AG09319 (cell line): ENCODE data around the gene LRRC8C.

Experiments
- DNase-seq: peaks from one replicate; pipeline ENCODE4 v3.0.0-alpha.2; 2010; ENCODE audit warnings: low read depth; ENCODE audit errors: extremely low read depth
- TF ChIP-seq, protein P1 (sequence below): IDR thresholded peaks from 2 replicates; pipeline ENCODE4 v1.5.1; 2011; ENCODE audit warnings: low read depth, mild to moderate bottlenecking, inconsistent platforms, low read length, moderate library complexity

Gene LRRC8C

DNA sequence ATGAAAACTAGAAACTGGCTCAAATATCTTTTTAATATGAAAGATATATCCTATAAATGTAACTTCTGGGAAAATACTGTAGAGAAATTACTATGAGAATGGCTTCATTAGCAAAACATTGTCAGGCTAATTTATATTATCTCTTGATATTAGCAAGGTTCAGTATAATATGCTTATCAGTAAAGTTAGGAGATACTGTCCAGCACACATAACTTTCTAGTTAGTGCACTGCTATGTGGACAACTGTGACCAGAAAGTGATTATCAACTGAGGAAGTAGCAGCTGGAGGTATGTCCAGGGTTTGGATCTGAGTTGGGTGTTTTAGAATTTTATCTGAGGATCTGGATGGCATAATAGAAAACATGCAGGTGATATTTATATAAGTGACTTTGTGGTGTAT, 7.5 kb downstream of the LRRC8C start:
- no peak for DNase-seq
- TF ChIP-seq, protein P1, sequence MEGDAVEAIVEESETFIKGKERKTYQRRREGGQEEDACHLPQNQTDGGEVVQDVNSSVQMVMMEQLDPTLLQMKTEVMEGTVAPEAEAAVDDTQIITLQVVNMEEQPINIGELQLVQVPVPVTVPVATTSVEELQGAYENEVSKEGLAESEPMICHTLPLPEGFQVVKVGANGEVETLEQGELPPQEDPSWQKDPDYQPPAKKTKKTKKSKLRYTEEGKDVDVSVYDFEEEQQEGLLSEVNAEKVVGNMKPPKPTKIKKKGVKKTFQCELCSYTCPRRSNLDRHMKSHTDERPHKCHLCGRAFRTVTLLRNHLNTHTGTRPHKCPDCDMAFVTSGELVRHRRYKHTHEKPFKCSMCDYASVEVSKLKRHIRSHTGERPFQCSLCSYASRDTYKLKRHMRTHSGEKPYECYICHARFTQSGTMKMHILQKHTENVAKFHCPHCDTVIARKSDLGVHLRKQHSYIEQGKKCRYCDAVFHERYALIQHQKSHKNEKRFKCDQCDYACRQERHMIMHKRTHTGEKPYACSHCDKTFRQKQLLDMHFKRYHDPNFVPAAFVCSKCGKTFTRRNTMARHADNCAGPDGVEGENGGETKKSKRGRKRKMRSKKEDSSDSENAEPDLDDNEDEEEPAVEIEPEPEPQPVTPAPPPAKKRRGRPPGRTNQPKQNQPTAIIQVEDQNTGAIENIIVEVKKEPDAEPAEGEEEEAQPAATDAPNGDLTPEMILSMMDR, result no peak

DNA sequence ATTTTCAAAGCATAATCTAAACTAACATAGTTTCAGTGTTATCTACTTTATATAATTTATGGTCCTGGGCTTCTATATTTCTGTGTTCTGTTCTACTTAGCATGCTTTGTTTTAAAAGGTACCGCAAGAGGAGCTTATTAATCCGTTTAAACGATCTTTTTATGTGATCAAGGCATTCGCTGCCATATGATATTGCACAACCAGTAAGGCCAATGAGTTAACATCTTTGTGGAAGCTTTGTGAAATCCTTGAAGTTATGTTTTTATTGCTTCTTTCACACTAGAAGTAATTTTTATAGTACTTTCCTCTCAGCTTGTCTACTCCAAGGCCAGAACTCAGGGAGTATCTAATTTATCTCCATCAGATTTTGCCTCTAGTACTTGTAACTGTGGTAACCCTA, 8.9 kb downstream of the LRRC8C start:
- no peak for DNase-seq

DNA sequence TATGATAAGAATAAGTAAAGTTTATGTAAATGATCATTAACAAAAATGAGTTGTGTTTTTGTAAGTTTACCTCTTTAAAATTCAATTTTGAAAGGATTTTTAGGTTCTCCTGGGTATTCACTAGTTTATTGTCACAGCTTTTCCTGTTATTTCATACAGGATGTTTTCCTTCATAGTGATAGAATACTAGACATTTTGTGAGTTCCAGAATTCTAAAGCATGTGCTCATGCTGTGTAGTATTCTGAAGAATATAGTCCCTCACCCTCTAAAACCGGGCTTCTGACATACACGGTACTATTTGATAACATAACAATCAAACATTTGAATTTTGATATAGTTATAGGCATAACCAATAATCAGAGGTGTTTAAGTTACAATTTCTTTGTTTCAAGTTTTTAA, 10.7 kb downstream of the LRRC8C start:
- no peak for DNase-seq
- TF ChIP-seq, protein P1, result no peak

More for the DNA sequence above, 8.9 kb downstream of the LRRC8C start:
- TF ChIP-seq, protein P1, result no peak

DNA sequence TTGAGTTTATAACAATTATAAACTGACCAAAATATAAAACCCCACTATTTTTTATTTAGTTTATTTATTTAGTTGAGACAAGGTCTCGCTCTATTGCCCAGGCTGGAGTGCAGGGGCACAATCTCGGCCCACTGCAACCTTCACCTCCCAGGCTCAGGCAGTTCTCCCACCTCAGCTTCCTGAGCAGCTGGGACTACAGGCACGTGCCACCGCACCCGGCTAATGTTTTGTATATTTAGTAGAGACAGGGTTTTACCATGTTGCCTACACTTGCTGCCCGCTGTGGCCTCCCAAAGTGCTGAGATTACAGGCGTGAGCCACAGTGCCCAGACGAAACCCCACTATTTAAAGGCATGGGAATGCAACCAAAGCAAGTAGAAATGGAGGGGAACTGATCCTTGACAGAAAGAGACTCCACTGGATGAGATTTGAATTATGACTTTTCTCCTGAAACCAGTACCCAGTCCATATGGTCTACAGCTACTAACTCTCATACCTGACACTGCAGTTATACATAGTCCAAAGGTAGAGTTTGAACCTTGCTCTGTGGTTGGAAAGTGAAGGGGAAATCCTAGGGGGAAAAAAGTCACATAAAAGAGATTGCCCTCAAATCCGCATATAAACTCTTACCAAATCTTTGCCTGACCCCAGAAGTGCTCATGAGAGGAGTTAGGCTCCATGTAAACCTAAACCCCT, 11.3 kb downstream of the LRRC8C start:
- no peak for DNase-seq
- TF ChIP-seq, protein P1, result no peak

DNA sequence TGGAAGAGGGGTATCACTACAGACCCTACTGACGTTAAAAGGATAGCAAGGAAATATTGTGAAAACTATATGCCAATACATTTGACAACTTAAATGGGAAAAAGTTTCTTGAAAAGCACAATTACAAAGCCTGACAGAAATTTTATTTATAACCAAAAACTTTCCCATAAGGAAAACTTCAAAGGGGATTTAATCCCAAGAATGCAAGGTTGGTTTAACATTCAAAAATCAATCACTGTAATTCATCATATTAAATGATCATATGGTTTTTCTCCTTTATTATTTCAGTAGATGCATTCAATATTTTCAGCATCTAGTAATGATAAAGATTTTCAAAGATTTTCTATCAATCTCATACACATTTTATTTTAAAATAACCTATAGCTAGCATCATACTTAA, 13.3 kb downstream of the LRRC8C start:
- DNase-seq, result no peak
- TF ChIP-seq, protein P1, result no peak

DNA sequence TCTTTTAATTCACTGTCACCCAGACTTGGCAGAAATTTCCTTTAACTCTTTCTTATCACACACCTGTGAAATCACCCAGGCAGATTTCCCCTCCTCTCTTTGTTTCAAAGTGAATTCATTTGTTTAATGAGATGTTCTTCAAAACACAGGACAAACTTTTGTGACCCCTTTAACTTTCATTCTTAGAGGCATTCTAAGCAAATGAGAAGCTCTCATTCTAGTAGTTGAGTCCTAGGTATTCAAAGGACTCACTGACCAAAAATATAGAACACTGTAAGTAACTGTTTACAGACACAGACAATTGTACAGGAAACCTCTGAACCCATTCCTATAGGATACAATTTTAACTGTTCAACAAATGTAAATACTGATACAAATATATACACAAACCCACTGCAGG, 16.9 kb downstream of the LRRC8C start:
- DNase-seq, result no peak
- TF ChIP-seq, protein P1, result no peak

DNA sequence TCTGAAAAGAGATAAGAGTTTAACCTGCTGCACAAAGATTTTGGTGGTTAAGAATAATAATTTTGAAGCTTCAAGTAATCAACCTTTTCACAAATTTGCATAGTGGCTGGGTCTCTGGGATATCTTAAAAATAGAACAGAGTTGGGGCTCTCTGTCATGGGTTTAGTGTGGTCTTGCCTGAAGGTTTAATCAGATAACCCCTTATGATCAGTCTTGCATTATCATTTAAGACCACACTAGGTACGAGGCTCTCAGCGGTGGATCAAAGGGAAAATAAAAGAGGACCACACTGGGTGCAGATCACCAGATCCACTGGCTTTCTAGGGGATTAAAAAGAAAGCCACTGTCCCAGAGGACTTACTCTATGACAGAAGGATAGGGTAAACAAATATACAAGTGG, 19.5 kb downstream of the LRRC8C start:
- TF ChIP-seq, protein P1, result no peak

More for the DNA sequence above, 19.5 kb downstream of the LRRC8C start:
- DNase-seq, result no peak
